HepG2 (cell line): ENCODE measurements around the gene CD7. TPM values are rescaled to one million over a fixed set of nuclear protein-coding genes. Genes with fewer than 3 reads are reported as not detected.

ENCODE experiments used
- ARNTL ChIP-seq: sonication (generic); formaldehyde crosslinking; IDR thresholded peaks from 2 replicates; pipeline ENCODE4 v1.4.0; 2020; ENCODE audit warnings: mild to moderate bottlenecking, missing genetic modification reagents
- HMG20B ChIP-seq: conservative IDR thresholded peaks from 2 replicates; pipeline ENCODE4 v1.6.1; 2016; ENCODE audit warnings: missing genetic modification reagents, missing compliant biosample characterization
- JDP2 ChIP-seq: sonication (generic); formaldehyde crosslinking; IDR thresholded peaks from 2 replicates; pipeline ENCODE4 v1.8.1; 2022; ENCODE audit warnings: missing genetic modification reagents, borderline replicate concordance
- PRMT3 ChIP-seq: sonication (generic); formaldehyde crosslinking; IDR thresholded peaks from 2 replicates; pipeline ENCODE4 v1.8.1; 2022; ENCODE audit warnings: low read depth, mild to moderate bottlenecking, moderate library complexity, missing genetic modification reagents, borderline replicate concordance
- SMAD1 ChIP-seq: sonication (generic); formaldehyde crosslinking; IDR thresholded peaks from 2 replicates; pipeline ENCODE4 v1.4.0; 2020; ENCODE audit warnings: missing genetic modification reagents, low read depth, mild to moderate bottlenecking, borderline replicate concordance
- SP5 ChIP-seq: IDR thresholded peaks from 2 replicates; pipeline ENCODE4 v1.6.1; 2016; ENCODE audit warnings: low read depth, borderline replicate concordance
- SSRP1 ChIP-seq: IDR thresholded peaks from 2 replicates; pipeline ENCODE4 v1.6.1; 2016; ENCODE audit warnings: control low read depth
- ZNF235 ChIP-seq: sonication (generic); formaldehyde crosslinking; IDR thresholded peaks from 2 replicates; pipeline ENCODE4 v1.8.1; 2023; ENCODE audit warnings: mild to moderate bottlenecking, missing genetic modification reagents, borderline replicate concordance
- ZNF446 ChIP-seq: sonication (generic); formaldehyde crosslinking; IDR thresholded peaks from 2 replicates; pipeline ENCODE4 v1.5.0; 2020; ENCODE audit warnings: mild to moderate bottlenecking, missing genetic modification reagents
- ZNF460 ChIP-seq: sonication (generic); formaldehyde crosslinking; IDR thresholded peaks from 2 replicates; pipeline ENCODE4 v1.5.1; 2020; ENCODE audit warnings: missing genetic modification reagents, mild to moderate bottlenecking, borderline replicate concordance
- ZNF530 ChIP-seq: sonication (generic); formaldehyde crosslinking; IDR thresholded peaks from 2 replicates; pipeline ENCODE4 v1.5.0; 2020; ENCODE audit warnings: low read depth, mild to moderate bottlenecking, missing genetic modification reagents
- ZNF546 ChIP-seq: sonication (generic); formaldehyde crosslinking; conservative IDR thresholded peaks from 2 replicates; pipeline ENCODE4 v1.8.1; 2023; ENCODE audit warnings: mild to moderate bottlenecking, missing genetic modification reagents
- polyA plus RNA-seq, 8 experiments: library from polyadenylated mRNA; depleted of rRNA in 3 of 8; stranded (reverse) in 7 of 8; unstranded in 1 of 8; fragments of >200 nt; fragmentation: Illumina TruSeq in 4 of 8; extraction: Trizol in 4 of 8; gene quantifications; 2 replicates each; pipeline versions ENCODE4 v1.2.1 to v1.2.3, GENCODE V29; 2011 to 2016; ENCODE audit warnings: low read depth in 4 of 8, missing spikeins in 1 of 8, mixed read lengths in 1 of 8; ENCODE audit not compliant: insufficient read depth in 1 of 8
- total RNA-seq, 5 experiments: library from RNA; depleted of rRNA; stranded (reverse); fragments of >200 nt; fragmentation: Illumina TruSeq; extraction: Trizol; gene quantifications; 2 replicates each; pipeline ENCODE4 v1.2.3, GENCODE V29; 2016; ENCODE audit warnings: low read depth in 1 of 5
- TF ChIP-seq, protein P1 (sequence below): sonication (generic); formaldehyde crosslinking; IDR thresholded peaks from 2 replicates; pipeline ENCODE4 v1.4.0; 2020; ENCODE audit warnings: missing genetic modification reagents
- TF ChIP-seq, protein P2 (sequence below): sonication (generic); formaldehyde crosslinking; IDR thresholded peaks from 2 replicates; pipeline ENCODE4 v1.9.0; 2021; ENCODE audit warnings: mild to moderate bottlenecking, missing genetic modification reagents
- TF ChIP-seq, protein P3 (sequence below): sonication (generic); formaldehyde crosslinking; IDR thresholded peaks from 2 replicates; pipeline ENCODE4 v1.5.1; 2020; ENCODE audit warnings: missing genetic modification reagents, mild to moderate bottlenecking, borderline replicate concordance
- TF ChIP-seq, protein P4 (sequence below): sonication (generic); formaldehyde crosslinking; IDR thresholded peaks from 2 replicates; pipeline ENCODE4 v1.8.1; 2023; ENCODE audit warnings: mild to moderate bottlenecking, inconsistent platforms, moderate library complexity, missing genetic modification reagents, borderline replicate concordance

CD7 gene
- total and polyA plus RNA-seq, 2 of the 13 experiments (the other 11 are each of a cell fraction or from before 2014, with no cell fraction given): 67.6 to 76.4 TPM

DNA sequence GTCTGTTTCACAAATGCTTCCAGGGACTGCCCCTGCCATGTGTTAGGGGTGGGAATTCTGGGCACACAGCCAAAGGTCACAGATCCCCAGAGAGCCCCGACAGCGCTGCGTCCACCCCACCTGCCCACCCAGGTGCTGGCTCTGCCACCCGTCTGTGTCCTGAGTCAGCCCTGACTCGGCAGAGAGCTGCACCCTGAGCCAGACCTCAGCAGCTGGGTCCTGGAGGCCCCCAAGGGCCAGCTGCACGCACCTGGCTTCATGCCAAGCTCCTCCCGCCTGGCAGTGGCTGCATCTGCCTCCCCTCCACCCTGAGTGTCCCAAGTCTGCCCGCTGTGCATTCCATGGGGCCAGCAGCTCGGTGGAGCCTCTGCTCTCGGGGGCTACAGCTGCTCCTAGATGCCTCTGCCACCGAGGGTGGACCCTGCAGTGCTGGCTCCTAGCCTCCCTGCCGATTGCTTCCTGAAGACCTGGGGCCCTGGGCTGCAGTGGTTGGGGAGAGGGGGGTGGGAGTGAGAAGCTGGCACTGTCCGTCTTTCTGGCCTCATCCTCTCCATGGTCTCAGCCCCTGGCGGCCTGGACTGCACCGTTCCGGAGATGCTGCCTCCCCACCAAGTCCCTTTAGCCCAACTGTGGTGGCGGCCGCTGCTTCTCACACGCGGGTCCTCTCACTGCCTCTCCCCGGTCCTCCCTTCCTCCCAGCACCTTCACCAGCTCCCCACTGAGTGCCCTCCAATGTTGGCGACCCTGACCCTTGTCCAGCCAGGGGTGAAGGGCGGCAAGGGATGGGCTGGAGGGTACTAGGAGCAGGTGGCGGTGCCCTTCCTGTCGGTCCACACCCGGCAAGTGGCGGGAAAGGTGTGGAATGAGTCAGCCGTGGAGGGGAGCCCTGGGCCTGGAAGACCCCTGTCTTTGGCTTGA, 13.2 kb upstream of the CD7 start (continued):
- TF ChIP-seq JDP2 (CRISPR knock-in tag): no peak; the same call in 1 of the 2 replicates
- no peak for TF ChIP-seq PRMT3 (CRISPR knock-in tag)
- TF ChIP-seq HMG20B (CRISPR knock-in tag): peak; percentile 20; the same call in 1 of the 2 replicates
- TF ChIP-seq, protein P1, sequence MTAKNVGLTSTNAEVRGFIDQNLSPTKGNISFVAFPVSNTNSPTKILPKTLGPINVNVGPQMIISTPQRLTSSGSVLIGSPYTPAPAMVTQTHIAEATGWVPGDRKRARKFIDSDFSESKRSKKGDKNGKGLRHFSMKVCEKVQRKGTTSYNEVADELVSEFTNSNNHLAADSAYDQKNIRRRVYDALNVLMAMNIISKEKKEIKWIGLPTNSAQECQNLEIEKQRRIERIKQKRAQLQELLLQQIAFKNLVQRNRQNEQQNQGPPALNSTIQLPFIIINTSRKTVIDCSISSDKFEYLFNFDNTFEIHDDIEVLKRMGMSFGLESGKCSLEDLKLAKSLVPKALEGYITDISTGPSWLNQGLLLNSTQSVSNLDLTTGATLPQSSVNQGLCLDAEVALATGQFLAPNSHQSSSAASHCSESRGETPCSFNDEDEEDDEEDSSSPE (CRISPR knock-in tag): peak; percentile 32; the same call in 1 of the 2 replicates
- TF ChIP-seq, protein P2, sequence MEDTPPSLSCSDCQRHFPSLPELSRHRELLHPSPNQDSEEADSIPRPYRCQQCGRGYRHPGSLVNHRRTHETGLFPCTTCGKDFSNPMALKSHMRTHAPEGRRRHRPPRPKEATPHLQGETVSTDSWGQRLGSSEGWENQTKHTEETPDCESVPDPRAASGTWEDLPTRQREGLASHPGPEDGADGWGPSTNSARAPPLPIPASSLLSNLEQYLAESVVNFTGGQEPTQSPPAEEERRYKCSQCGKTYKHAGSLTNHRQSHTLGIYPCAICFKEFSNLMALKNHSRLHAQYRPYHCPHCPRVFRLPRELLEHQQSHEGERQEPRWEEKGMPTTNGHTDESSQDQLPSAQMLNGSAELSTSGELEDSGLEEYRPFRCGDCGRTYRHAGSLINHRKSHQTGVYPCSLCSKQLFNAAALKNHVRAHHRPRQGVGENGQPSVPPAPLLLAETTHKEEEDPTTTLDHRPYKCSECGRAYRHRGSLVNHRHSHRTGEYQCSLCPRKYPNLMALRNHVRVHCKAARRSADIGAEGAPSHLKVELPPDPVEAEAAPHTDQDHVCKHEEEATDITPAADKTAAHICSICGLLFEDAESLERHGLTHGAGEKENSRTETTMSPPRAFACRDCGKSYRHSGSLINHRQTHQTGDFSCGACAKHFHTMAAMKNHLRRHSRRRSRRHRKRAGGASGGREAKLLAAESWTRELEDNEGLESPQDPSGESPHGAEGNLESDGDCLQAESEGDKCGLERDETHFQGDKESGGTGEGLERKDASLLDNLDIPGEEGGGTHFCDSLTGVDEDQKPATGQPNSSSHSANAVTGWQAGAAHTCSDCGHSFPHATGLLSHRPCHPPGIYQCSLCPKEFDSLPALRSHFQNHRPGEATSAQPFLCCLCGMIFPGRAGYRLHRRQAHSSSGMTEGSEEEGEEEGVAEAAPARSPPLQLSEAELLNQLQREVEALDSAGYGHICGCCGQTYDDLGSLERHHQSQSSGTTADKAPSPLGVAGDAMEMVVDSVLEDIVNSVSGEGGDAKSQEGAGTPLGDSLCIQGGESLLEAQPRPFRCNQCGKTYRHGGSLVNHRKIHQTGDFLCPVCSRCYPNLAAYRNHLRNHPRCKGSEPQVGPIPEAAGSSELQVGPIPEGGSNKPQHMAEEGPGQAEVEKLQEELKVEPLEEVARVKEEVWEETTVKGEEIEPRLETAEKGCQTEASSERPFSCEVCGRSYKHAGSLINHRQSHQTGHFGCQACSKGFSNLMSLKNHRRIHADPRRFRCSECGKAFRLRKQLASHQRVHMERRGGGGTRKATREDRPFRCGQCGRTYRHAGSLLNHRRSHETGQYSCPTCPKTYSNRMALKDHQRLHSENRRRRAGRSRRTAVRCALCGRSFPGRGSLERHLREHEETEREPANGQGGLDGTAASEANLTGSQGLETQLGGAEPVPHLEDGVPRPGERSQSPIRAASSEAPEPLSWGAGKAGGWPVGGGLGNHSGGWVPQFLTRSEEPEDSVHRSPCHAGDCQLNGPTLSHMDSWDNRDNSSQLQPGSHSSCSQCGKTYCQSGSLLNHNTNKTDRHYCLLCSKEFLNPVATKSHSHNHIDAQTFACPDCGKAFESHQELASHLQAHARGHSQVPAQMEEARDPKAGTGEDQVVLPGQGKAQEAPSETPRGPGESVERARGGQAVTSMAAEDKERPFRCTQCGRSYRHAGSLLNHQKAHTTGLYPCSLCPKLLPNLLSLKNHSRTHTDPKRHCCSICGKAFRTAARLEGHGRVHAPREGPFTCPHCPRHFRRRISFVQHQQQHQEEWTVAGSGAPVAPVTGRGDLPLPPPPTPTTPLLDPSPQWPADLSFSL (CRISPR knock-in tag): no peak
- TF ChIP-seq ZNF530 (CRISPR knock-in tag): no peak
- TF ChIP-seq, protein P3, sequence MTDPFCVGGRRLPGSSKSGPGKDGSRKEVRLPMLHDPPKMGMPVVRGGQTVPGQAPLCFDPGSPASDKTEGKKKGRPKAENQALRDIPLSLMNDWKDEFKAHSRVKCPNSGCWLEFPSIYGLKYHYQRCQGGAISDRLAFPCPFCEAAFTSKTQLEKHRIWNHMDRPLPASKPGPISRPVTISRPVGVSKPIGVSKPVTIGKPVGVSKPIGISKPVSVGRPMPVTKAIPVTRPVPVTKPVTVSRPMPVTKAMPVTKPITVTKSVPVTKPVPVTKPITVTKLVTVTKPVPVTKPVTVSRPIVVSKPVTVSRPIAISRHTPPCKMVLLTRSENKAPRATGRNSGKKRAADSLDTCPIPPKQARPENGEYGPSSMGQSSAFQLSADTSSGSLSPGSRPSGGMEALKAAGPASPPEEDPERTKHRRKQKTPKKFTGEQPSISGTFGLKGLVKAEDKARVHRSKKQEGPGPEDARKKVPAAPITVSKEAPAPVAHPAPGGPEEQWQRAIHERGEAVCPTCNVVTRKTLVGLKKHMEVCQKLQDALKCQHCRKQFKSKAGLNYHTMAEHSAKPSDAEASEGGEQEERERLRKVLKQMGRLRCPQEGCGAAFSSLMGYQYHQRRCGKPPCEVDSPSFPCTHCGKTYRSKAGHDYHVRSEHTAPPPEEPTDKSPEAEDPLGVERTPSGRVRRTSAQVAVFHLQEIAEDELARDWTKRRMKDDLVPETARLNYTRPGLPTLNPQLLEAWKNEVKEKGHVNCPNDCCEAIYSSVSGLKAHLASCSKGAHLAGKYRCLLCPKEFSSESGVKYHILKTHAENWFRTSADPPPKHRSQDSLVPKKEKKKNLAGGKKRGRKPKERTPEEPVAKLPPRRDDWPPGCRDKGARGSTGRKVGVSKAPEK (CRISPR knock-in tag): no peak
- TF ChIP-seq ARNTL (CRISPR knock-in tag): peak; percentile 92
- no peak; the same call in 1 of the 2 replicates for TF ChIP-seq SSRP1
- TF ChIP-seq ZNF460 (CRISPR knock-in tag): peak; percentile 12; the same call in 1 of the 2 replicates
- peak; percentile 68; the same call in 1 of the 2 replicates for TF ChIP-seq SP5 (CRISPR knock-in tag)
- TF ChIP-seq ZNF446 (CRISPR knock-in tag): no peak
- TF ChIP-seq, protein P4, sequence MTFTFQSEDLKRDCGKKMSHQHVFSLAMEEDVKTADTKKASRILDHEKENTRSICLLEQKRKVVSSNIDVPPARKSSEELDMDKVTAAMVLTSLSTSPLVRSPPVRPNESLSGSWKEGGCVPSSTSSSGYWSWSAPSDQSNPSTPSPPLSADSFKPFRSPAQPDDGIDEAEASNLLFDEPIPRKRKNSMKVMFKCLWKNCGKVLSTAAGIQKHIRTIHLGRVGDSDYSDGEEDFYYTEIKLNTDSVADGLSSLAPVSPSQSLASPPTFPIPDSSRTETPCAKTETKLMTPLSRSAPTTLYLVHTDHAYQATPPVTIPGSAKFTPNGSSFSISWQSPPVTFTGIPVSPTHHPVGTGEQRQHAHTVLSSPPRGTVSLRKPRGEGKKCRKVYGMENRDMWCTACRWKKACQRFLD (CRISPR knock-in tag): 0 out of 2 replicates have a peak, but pooled peaks have one; percentile 79
- TF ChIP-seq SMAD1 (CRISPR knock-in tag): 0 out of 2 replicates have a peak, but pooled peaks have one; percentile 57
- TF ChIP-seq ZNF235 (CRISPR knock-in tag): peak; percentile 23; the same call in 1 of the 2 replicates
- TF ChIP-seq ZNF546 (CRISPR knock-in tag): no peak
